GDM1 (cell line): ENCODE data around the gene ZSCAN12.
A peak's percentile ranks its signal among the peaks of the same experiment; 100 is the strongest.
"Not testable (repeated sequence)": the region's sequence is repeated elsewhere in the genome, so short reads cannot be mapped to it uniquely, and the experiment has no call there.

Source experiments
- DNase-seq: peaks from one replicate; lab custom pipeline; 2025; lab: John Stamatoyannopoulos, UW

ZSCAN12 gene

DNA sequence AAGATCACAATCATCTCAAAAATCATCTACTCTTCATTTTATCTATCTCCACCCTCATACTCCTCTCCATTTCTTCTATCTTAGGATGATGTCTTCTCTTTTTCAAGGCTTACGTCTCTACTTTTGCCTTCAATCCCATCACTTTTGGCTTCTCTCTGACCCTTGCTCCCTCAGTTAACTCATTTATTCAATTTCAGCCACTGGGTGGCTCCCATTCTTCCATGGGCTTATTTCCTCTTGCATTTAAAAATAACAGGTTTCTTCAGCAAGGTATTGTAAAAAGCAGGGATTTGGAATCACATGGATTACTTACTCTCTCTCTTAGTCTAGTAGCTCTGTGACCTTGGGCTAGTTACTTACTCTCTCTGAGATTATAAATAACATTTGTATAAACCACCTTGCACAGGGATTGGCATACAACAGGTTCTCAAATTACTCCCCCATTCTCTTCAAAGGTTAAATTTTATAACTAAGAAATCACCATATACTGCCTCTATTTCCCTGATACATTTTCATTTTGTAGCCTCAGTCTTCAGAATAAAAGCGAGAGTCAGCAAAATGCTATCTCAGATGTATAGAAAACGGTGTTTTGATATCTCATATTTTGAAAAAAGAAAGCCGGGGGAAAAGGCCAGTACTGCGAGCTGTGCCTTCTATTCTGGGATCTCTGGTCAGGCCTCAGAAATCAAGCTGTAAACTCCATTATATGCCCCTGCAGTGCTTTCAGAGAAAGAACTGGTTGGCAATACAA is 5.5 kb downstream of the ZSCAN12 start:
- no peak for DNase-seq

- no peak for DNase-seq
These were observed 8.9 kb downstream of the ZSCAN12 start for GRCh38 chr6:28390688-28391087.

DNA sequence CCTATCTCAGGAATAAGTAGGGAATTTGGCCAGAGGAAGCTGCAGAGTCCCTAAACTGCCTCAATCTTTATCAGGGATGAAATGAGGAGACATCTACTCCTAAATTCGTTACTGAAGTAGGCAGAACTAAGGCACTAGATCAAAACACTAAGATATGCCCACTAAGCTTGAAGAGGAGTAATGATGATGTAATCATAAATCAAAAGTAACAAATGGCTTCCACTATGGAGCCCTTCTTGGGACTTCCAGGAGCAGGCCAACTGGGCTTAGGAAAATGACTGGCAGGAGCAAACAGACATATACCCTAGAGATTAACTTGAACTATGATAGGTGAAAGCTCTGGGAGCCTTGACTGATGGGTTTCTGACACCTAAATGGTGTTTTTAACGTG is 15.4 kb downstream of the ZSCAN12 start:
- no peak for DNase-seq

- no peak for DNase-seq
These were observed 16.1 kb downstream of the ZSCAN12 start for GRCh38 chr6:28383235-28384142.

DNA sequence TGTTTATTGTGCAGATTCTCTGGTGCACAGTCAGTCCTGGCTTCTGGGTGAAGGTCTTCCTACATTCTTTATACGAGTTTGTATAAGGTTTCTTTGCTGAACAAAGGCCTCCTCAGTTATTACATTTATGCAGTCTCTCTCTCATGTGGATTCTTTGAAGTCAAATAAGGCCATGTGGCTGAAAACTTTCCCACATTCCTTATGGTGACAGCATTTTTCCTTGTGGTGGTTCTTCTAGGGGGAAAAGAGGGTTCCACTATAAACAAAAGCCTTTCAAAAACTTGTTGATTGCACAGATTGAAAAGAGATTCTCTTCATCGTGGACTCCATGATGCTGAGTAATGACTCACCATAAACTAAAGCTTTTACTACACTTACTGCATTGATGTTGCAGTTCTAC is 19.2 kb downstream of the ZSCAN12 start:
- no peak for DNase-seq

DNA sequence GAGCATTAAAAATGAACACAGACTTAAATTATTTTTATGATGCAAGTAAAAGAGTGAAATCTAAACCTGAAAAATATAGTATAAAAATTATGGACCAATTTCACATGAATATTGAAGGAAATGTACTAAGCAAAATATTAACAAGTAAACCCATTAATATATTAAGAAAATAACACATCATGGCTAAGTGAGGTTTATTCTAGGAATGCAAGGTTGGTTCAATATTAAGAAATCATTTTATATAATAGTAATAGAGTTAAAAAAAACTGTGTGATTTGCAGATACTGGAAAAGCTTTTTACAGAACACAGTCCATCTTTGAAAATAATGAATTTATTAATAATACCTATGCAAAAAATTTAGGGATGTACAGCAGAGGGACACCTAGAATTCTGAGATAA is 20.9 kb downstream of the ZSCAN12 start:
- no peak for DNase-seq

DNA sequence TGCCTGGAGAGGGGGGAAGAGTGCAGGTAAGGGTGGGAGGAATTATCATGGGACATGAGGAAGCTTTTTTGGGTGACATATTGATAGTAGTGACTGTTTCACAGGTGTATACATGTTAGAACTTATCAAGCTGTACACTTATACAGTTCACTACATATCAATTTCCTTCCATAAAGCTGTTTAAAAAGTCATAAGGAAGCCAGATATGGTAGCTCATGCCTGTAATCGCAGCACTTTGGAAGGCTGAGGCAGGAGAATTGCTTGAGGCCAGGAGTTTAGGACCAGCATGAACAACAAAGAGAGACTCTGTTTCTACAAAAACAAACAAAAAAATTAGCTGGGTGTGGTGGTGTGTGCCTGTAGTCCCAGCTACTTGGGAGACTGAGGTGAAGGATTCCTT is 21.7 kb downstream of the ZSCAN12 start:
- no peak for DNase-seq

GRCh38 chr6:28373925-28374324 is 25.6 kb downstream of the ZSCAN12 start:
- DNase-seq, result no peak

- DNase-seq, result no peak
These were observed 27.7 kb downstream of the ZSCAN12 start for GRCh38 chr6:28371706-28372451.

DNA sequence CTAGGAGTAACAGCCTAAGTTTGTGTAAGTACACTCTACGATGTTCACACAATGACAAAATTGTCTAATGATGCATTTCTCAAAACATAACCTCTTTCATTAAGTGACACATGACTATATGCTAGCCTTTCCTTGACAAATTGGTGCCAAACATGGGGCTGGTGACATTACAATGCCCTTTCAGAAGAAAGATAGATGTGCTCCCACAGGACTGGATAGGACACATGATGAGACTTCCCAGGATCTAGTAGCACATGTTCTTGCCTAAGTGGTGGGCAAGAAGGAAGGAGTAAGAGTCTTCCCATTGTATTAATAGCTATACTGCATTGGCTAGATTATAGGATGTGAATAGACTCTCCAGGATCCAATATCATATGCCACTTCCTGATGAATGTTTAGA is 28.3 kb downstream of the ZSCAN12 start:
- no peak for DNase-seq

- DNase-seq, result no peak
These were observed 29.1 kb downstream of the ZSCAN12 start for GRCh38 chr6:28370440-28370839.

DNA sequence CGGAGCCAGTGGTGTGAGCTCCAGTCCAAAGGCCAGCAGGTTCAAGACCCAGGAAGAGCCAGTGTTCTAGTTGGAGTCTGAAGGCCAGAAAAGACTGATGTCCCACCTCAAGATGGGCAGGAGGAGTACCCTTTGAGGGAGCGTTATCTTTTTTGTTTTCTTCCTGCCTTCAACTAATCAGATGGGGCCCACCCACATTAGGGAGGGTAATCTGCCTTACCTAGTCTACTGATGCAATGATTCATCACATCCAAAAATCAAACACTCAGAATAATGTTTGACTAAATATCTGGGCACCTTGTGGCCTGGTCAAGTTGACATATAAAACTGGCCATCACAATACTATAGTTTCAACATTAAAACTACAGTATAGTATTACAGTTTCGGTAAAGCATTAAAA is 30.1 kb downstream of the ZSCAN12 start:
- no peak for DNase-seq

GRCh38 chr6:28368522-28368921 is 31.0 kb downstream of the ZSCAN12 start:
- DNase-seq, result no peak

DNA sequence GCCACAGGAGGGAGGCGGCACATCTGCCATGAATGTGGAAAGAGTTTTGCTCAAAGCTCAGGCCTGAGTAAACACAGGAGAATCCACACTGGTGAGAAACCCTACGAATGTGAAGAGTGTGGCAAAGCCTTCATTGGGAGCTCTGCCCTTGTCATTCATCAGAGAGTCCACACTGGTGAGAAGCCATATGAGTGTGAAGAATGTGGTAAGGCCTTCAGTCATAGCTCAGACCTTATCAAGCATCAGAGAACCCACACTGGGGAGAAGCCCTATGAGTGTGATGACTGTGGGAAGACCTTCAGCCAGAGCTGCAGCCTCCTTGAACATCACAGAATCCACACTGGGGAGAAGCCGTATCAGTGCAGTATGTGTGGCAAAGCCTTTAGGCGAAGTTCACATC is 34.0 kb downstream of the ZSCAN12 start:
- not testable (repeated sequence) for DNase-seq

GRCh38 chr6:28360961-28361360 is 38.6 kb downstream of the ZSCAN12 start:
- DNase-seq, result no peak

GRCh38 chr6:28359562-28359961 is 40.0 kb downstream of the ZSCAN12 start:
- DNase-seq, result not testable (repeated sequence)

DNA sequence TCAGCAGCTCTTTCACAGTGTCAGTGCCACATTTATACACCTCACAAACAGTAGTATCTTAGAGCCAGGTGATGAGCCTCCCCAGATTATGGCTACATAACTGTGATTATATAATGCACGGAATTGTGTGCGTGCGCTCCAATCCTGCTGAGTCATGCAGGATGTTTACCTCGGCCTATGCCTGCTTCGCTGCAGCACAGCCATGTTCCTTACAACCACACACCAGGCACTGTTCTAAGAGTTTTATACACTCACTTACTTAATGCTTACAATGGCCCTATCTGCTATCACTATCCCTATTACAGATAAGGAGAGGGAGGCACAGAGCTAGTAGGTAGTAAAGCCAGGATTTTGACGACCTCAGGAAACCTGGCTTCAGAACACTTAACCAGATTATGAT is 42.5 kb downstream of the ZSCAN12 start:
- no peak for DNase-seq

DNA sequence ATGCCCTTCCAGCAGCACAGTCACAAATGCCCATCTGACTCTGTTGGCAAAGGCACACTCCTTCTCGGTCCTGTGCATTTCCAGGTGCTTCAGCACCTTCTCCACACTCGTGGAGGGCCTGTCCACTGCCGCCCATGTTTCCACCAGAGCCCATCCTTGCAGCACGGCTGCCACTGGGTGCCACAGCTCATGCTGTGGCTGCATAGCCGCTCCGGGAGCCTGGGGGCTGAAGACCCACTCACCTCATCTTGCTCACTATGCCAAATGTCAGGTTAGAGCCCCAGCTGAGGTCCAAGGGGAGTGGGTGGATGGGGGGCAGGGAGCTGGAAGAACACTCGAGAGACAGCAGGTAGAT is 42.9 kb downstream of the ZSCAN12 start:
- no peak for DNase-seq

- peak; percentile 57 for DNase-seq
These were observed 43.5 kb downstream of the ZSCAN12 start for GRCh38 chr6:28355743-28356665.

- no peak for DNase-seq
These were observed 44.6 kb downstream of the ZSCAN12 start for GRCh38 chr6:28354688-28355554.
